ENCODE measurements around the gene HACD3.

- no peak for TF ChIP-seq EZH2 (IDR thresholded peaks at IDR 0.05; ENCODE audit: insufficient read depth, poor library complexity, severe bottlenecking)
- no peak for TF ChIP-seq EZH2phosphoT487 (IDR thresholded peaks at IDR 0.05; ENCODE audit: insufficient read depth, low read depth)
Measured at GRCh38 chr15:65561934-65562333, 31.7 kb downstream of the HACD3 start.
